AG08395 (cell line): ENCODE data around the gene SLC25A1.

Source experiments
- DNase-seq: peaks from one replicate; pipeline ENCODE4 v3.0.0; 2012; ENCODE audit warnings: mixed read lengths, low spot score

The SLC25A1 gene

GRCh38 chr22:19137384-19138216 lies 40.9 kb downstream of the SLC25A1 start:
- no peak for DNase-seq

DNA sequence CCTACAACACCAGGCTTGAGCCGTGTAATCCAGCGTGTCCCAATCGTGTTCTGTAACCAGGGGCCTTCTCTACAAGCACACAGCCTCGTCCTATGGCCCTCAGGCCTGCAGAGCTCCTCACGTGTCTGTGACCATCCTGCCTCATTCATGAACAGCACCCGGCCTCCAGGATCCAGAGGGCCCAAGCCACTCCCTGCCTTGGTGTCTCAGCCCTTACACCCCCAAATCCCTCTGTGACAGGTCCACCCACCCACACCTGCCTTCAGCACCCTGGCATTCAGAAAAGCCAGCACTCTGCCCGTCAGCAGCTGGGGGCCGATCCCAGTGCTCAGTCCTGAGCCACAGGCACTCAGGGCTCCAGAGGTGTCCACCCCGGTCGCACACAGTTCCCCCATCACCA lies 41.6 kb downstream of the SLC25A1 start:
- no peak for DNase-seq

DNA sequence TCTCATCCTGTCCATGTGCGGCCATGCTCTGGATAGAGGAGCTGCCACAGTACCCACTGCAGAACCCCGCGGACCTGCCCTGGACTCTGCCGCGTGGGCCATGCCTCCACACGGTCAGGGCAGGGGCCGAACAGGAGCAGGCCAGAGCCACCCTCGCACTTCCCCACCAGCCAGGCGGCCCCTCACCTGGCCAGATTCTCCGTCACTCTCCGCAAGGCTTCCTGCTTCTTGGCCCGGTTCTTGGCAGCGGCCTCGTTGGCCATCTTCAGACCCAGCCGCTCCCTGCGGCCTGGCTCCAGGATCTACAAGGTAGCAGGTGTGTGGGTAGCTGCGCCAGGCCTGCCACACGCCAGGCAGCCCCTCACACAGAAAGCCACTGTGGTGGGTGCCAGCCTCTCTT lies 43.7 kb downstream of the SLC25A1 start:
- DNase-seq, result no peak

- DNase-seq, result no peak
Measured at GRCh38 chr22:19134176-19134831, 44.2 kb downstream of the SLC25A1 start.

DNA sequence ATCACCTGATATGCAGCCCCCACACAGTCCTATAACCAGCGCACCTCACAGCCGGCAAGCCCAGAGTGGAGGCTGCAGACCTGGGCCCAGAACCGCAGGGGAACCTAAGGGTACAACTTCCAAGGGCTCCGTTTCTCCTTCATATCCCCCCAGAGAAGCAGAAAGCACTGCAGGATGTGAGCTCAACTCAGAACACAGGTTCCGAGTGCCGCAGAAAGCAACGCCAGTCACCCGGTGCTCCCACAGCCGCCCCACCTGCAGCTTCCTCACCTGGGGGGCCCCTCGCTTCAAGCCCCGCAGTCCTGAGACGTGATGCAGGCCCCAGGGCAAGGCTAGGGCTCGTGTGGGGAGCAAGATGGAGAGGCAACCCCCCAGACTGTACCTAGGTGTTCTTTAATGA lies 45.0 kb downstream of the SLC25A1 start:
- no peak for DNase-seq

DNA sequence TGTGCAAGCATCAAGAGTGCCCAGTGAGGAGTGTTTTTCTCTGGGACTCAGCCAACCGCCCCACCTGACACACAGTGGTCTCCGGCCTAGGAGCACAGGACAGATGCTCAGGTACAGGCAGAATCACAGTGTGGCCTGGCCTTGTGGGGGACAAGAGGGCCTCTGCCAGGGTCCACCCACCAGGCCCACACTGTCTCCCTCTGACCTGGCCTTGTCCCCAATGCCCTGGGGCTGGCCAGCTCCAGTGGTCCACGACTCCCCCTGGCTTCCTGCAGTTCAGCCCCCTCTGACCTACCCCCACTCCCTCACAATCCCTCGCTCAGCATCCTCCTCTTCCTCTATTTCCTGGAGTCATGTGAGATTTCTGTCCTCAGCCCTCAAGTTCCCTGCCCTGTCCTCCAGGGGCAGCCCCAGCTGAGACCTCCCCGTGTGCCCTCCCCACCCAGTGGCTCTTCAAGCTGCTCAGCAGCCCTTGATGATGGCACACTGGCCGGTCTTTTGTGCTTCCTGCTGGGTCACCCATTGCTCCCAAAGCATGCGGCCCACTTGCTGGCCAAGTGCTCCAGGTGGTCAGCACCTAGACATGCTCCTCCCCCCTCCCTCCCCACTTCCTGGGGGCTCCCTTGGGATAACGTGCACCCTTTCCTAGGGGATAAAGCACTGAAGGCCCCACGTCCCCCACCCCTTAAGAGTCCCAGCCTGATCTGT lies 45.7 kb downstream of the SLC25A1 start:
- DNase-seq, result no peak

DNA sequence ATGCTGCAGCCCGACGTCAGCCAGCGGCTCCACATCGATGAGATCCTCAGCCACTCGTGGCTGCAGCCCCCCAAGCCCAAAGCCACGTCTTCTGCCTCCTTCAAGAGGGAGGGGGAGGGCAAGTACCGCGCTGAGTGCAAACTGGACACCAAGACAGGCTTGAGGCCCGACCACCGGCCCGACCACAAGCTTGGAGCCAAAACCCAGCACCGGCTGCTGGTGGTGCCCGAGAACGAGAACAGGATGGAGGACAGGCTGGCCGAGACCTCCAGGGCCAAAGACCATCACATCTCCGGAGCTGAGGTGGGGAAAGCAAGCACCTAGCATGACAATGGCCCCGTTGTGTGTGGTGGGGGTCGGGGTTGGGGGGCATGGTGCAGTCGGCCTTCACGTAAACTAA lies 46.4 kb downstream of the SLC25A1 start:
- DNase-seq, result no peak

DNA sequence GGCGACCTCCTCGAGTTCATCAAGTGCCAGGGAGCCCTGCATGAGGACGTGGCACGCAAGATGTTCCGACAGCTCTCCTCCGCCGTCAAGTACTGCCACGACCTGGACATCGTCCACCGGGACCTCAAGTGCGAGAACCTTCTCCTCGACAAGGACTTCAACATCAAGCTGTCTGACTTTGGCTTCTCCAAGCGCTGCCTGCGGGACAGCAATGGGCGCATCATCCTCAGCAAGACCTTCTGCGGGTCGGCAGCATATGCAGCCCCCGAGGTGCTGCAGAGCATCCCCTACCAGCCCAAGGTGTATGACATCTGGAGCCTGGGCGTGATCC lies 46.9 kb downstream of the SLC25A1 start:
- DNase-seq, result no peak

DNA sequence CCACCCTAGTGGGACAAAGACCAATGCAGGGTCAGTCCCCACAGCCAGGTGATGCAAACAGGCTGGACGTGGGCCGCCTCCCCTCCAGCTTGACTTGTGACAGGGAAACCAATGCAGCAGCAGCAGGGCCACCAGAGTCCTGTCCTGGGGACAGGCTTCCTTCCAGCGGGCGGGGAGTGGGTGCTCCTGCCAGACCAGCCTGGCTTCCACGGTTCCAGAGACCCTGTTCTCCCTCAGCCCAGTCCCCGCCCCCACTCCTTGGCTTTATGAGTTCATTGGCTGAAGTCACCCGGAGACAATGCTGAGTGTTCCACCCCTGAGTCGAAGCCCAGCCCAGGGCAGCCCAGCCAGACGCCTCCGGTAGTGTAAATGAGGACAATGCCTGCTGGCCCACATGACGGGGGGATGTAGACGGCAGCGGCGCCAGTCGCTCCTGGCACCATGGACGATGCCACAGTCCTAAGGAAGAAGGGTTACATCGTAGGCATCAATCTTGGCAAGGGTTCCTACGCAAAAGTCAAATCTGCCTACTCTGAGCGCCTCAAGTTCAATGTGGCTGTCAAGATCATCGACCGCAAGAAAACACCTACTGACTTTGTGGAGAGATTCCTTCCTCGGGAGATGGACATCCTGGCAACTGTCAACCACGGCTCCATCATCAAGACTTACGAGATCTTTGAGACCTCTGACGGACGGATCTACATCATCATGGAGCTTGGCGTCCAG lies 47.4 kb downstream of the SLC25A1 start, which contains the start of gene TSSK2:
TSSK2 (plus strand) TSS at position 350 of the 726 bp plus-strand sequence; CDS start at position 442, 92 bp downstream.
- DNase-seq, result no peak

DNA sequence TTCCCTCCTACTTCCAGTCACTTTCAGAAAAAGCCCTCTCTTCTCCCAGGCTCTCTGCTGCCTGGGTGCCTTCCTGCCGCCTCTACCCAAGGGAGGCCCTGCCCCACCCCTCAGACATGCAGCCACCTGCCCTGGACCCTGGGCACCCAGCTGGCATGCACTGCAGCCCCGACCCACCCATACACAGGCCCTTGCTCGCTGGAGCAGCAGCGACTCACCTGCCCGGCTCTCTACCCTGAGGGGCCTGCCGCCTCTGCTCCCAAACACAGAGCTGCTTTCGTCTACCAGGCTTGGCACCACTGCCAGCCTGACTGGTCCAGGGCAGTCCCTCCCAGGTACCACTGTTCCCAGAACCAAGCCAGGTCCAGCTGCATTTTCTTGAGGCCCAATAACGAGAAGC lies 48.7 kb downstream of the SLC25A1 start:
- DNase-seq, result no peak

- DNase-seq, result no peak
Measured at GRCh38 chr22:19128946-19129727, 49.4 kb downstream of the SLC25A1 start.

GRCh38 chr22:19128009-19128401 lies 50.5 kb downstream of the SLC25A1 start:
- no peak for DNase-seq

DNA sequence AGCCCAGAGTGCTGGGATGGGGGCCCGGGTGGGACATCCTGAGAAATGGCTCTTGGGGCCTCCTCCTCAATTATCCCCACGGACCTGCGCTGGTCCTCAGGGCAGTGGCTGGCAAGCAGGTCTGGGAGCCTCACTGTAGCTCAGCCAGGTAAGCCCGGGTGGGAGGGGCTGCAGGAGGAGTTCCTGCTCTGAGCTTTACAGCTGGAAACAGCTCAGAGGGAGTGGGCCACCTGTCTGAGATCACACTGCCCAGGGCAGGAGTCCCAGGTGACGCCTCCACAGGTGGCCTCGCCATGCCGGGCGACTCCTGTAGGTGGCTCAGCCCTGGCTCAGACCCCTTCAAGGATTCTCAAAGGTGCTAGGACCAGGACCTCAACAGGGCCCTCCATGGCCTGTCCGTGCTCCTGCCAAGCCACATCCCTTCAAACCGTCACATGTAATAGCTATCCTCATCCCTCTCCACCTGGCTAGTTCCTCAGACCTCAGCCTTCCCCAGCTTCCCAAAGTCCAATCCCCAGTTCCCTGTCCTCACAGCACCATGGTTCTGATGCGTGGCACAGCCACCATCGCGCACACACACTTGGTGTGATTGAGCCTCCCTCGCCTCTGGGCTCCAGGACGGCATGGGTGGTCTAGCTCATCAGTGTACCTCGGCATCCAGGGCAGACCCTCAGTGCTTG lies 51.1 kb downstream of the SLC25A1 start:
- no peak for DNase-seq

- DNase-seq, result no peak
Measured at GRCh38 chr22:19126309-19127273, 51.9 kb downstream of the SLC25A1 start.
